GM19023 (cell line): ENCODE data around the gene ASB1.
"Not testable (repeated sequence)": the region's sequence is repeated elsewhere in the genome, so short reads cannot be mapped to it uniquely, and the experiment has no call there.

Source experiments
- ATAC-seq: cut with Tn5 transposase; IDR thresholded peaks from one replicate; pipeline ENCODE4 v1.9.1; 2021; ENCODE audit warnings: mild to moderate bottlenecking, moderate library complexity; ENCODE audit not compliant: unreplicated experiment

The ASB1 gene

DNA sequence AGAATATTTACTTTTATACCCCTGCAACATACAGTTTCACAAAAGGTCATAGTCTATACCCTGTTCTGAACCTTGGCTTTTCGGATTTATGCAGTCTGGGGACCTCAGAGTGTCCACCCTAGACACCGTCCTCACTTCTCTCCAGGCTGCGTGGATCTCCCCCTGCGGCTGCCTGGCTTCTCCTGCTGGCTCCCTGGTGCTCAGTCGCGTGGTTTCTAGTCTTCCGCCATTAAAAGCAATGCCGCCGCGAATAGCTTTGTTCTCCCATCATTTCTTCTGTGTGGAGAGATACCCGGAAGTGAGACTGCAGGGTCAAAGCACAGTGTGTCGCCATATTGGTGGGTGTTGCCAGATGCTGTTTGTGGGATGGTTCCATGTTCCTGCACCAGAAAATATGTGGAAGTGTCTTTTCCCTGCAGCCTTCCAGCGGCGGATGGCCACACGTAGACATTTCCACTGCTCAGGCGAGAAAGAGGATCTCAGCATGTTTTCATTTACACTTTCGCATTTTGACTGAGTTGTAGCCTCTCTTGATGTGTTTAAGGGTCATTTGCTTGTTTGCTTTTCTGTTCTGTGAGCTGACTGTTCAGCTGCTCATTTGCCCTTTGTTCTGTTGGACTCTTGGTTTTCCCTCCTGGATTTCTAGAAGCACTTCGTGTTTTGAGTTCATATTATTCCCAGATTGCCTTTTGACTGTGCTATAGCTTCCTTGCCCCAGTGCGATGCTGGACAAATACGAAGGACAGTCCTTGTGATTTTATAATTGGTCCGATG lies 22.9 kb upstream of the ASB1 start:
- no peak for ATAC-seq

DNA sequence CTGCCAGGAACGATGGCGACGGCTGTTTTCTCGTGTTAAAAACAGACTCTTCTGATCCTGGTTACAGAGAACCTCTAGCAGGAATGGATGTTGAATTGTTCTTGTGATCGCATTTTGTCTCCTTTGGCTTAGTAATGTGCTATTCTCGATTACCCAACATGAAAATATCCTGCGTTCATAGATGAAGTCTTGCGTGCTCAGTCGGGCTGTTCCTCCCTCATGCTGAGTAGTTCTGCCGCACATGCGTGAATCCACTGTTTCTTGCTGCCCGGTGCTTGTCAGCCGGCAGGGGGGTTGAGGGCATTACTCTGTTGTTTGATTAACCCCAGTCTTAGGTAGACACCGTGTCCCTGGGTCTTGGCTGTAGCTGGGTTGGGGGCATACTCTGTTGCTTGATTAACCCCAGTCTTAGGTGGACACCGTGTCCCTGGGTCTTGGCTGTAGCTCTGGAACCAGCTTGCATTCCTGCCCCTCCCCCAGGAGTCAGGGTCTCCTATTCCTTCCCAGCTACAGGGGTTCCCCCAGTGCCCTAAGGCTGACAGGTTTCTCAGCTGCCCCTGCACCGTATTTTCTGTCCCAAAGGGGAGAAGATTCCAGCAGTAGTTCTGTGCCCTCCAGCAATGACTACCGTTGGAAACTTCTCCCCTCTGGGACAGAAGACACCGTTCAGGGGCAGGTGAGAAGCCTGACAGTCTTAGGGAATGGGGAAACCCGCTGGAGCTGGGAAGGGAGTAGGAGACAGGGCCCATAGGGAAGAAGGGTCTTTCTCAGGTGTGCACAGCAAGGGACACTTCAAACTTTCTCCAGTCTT lies 22.1 kb upstream of the ASB1 start:
- no peak for ATAC-seq

DNA sequence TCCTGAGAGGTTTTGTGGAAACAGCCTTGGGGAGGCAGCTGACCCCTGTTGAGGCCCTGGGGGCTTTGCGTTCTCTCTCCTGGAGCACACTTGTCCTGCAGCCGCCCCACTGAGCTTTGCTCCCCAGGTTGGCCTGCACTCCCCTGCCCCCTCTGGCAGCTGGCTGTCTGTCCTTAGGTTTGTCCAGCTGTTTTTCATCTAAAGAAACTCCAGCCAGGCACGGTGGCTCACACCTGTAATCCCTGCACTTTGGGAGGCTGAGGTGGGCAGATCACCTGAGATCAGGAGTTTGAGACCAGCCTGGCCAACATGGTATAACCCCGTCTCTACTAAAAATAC lies 21.5 kb upstream of the ASB1 start:
- not testable (repeated sequence) for ATAC-seq

DNA sequence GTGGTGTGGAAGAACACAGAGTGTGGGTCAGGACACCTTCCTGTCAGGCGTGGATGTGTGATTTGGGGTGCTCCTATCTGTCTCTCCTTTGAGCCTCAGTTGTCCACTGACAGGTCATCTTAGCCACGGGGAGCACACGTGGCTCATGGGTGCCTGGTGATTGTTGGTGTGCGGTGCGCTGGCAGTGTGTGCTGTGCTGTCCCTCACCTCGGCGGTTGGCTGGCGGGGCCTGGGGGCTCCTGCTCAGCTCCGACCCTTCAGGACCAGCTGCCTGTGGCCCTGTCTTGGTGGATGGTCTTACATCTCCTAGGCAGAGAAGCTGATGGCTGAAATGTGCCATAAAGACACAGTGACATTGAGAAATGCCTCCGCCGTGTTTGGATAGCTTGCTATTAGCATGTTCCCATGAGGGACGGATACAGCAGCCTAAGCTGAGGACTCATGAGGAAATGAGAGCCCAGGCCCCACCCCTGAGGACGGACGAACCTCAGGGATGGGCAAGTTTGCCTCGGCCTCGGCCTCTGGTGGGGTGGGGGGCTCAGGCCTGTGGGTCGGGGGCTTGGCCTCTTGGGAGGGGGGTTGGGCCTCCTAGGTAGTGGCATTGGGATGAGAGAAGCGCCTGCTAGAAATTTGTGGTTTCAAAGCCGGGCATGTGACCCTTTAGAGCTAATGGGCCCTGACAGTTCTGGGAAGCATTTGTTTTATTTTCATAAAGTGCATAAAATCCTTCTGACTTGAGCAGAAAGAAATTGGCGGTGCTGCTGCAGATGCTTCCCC lies 20.3 kb upstream of the ASB1 start:
- ATAC-seq: no peak

DNA sequence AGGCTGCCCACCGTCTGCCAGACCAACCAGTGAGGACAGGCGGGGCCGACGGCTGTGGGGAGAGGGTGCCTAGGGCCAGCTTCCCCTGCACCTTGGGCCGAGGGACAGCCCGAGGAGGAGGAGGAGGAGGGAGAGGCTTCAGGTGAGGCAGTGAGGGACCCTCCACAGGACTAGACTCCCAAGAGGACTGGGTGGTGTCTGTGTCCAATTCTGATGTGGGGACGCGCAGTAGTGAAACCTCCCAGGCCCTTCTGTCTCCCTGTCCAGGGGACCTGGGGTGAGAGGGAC lies 19.8 kb upstream of the ASB1 start:
- no peak for ATAC-seq

DNA sequence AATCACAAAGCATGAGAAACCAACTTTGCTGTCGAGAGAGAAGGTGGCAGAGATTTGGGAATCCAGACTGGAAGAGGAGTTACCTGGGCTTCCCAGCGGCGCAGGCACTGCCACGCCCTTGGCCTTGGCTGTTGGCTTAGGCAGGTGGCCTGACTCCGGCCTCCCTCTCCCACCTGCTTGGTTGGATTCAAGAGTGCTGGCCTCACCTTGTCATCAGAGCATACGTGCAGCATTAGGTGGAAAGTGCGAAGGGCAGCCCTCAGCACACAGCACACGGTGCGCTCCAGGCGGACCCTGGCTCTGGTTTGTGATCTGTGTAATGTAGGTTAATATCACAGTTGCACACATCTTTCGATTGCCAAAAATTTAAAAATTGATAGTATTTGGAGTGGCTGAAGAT lies 19.2 kb upstream of the ASB1 start:
- ATAC-seq: no peak

DNA sequence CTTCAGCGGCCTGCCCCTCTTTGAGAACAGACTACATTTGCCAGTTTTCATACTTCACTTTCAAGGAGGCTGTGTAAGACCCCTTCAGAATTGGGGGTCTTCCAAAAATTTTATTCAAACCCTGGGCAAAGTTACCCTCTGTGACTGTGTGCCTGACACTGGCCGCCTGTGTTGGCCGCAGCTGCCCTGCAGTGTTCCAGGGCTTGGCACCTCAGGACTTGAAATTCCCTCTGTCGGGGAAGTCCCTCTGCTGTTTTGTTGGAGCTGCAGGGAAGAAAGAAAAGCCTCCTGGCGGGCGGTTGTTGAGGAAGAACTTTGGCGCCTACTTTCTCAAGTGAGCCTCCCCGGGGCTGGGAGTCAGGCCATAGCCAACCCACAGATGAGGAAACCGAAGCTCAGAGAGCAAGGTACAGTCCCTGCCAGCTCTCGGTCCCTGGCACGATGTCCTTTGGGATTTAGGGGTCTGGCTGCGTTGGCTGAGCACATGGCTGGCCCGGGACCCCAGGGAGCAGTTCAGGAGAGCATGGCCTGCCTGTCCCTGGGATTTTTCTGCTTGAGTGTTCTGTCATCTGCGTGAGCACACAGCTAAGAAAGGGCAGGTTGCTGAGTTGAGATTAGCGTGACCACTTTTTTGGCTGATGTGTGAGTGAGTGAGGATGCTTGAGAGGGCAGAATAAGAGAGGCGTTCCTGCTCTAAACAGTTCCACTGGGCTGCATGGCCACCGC lies 17.9 kb upstream of the ASB1 start:
- ATAC-seq: no peak

DNA sequence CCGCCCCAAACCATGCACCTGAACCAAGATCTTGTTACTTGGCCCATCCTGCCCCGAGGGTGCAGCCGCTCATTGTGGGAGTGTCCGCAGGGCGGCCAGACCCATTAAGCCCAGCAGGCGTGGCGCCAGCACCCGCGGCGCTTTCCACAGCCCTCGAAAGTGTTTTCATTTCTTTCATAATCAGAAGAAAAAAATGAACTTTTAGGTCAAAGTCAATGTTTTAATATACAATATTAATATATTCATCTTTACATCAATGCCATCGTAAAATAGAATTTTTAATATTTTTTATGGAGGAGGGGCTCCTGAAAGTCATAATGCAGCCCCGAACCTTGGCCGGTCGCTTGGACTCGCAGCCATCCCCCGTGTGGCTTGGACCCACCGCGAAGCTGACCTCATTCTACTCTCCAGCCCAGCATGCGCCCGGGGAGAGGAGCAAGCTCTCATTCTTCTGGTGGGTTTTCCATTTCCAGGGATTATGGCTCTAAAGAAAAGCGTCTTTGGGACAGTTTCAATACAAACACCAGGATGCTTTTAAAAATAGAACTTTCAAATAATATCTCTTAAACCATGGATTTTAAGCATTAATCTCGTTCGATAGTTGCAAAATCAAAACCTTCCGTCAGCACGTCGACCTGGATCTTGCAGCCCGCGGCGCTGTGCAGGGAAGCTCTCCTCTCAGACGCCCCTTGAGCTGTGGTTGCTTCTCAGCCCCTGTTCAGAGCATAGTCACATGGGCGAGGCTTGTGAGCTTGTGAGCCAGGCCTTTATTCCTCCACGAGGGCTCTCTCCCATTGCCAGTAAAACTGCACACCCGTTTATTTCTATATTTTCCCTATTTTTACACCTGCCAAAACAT lies 17.2 kb upstream of the ASB1 start:
- ATAC-seq: no peak

DNA sequence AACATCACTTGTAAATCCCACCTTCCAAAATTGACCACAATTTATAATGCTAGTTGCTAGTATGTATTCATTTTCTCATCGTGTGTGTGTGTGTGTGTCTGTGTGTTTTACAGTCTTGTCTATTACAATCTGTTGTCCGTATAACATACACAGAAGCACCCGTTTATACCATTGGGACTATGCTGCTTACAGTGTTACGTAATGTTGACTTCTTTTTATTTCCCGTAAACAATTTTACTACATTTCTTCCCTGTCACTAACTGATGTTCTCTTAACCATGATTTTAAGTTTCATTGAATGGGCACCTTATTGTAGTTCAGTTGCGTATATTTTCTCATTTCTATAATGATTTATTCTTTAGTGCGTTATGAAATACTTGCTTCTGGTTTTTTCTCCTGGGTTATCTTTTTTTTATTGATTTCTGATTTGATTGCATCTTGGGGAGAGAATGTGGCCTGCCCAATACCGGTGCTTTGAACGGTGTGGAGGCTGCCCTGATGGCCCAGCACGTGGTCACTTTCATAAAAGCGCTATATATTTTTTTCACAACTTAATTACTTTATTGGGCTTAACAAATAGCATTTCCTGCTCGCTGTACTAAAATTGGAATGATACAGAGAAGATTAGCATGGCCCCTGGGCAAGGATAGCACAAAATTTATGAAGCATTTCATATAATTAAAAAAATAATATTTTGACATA lies 14.5 kb upstream of the ASB1 start:
- no peak for ATAC-seq

DNA sequence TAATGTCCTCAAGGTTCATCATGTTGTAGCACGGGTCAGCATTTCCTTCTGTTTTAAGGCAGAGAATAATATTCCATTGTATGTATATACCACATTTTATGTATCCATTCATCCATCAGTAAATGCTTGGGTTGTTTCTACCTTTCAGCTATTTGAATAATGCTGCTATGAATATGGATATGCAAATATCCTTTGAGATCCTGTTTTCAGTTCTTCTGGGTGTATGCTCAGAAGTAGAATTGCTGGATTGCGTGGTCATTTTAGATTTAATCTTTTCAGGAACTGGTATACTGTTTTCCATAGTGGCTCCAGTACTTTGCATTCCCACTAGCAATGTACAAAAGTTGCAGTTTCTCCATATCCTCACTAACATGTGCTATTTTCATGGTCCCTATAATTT lies 13.4 kb upstream of the ASB1 start:
- no peak for ATAC-seq

DNA sequence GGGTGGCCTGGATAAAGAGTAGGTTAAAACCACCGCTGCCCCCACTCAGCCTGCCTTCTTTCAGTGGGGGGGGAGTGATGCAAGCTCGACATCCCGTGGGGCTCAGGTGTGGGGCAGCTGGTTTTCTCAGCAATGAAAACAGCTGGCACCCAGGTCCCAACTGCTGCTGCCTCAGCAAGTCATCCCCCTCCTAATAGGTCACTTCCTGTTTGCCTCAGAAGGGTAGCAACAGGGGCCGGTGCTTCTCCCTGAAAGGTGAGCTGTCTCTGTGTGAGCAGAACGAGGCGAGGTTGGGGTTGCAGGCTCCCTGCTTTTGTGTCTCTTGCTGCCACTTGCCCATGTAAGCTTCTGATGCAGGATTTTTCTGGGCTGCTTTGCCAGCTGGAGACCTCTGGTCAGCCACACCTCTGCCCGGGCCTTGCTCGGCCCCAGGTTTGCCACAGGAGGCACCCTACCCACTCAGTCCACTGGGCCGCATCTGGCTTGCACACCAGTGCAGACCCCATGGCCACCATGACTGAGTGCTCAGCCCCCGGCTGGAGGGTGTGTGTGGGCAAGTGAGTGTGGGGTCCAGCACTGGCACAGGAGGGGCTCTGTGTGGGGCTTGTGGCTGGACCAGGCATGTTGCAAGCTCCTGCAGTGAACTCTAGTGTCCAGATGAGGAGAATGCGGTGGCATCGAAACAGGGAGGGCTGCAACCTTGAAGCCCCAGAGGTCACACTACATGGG lies 11.5 kb upstream of the ASB1 start:
- no peak for ATAC-seq

DNA sequence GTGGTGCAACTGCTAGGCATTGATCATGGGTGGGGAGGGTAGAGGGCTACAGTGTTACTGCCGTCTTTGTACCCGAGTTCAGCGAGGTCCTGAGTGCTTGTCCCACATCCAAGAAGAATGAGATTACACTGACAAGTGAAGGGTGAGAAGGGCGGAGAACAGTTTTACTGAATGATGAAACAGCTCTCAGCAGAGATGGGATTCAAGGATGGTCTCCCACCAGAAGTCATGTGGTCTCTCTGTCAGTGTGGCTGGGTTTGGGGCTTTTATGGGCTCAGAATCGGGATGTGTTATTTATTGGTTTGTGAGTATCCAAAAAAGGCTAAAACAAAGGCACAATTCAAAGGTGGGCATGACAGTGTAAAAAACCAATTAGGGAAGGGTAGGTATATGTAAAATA lies 10.8 kb upstream of the ASB1 start:
- ATAC-seq: no peak

DNA sequence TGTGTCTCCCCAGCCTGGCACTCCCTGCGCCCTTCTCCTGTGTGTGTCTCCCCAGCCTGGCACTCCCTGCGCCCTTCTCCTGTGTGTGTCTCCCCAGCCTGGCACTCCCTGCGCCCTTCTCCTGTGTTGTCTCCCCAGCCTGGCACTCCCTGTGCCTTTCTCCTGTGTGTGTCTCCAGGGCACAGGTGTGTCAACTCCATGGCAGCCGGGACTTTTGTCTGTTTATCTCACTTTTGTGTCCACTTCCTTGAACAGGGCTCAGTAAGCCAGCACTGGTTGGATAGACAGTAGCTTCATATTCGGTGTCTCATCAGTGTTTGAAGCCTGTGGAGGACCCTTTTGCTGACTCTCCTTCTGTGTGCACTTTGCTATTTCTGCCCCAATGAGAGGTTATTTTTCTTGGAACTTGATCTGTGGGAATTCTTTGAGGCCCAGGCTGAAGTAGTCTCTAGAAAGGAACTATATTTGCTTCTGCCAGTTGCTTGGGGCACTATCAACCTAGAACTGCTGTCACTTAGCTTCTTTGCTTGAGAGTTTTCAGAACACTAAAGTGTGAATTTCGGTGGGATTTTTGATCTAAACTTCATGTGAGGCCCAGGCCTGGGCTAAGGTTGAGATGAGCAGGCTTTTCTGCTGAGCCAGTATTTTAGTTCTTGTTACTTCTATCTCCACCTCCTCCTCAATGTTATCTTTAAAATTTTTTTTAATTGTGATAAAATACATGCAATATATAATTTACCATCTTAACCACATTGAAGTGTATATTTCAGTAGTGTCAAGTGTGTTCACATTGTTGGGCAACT lies 8.3 kb upstream of the ASB1 start:
- ATAC-seq: no peak

DNA sequence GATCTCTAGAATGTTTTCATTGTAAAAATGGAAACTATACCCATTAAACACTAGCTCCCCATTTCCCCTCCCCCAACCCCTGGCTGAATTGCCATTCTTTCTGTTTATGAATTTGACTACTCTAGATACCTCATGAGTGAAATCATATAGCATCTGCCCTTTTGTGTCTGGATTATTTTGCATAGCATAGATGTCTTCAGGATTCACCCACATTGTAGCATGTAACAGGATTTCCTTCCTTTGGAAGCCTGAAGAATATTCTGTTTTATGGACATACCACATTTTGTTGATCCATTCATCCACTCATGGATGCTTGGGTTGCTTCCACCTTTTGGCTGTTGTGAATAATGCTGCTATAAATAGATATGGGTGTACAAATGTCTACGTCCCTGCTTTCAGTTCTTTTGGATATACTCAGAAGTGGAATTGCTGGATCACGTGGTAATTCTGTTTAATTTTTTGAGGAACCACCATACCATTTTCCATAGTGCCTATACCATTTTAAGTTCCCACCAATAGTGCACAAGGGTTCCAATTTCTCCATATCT lies 7.7 kb upstream of the ASB1 start:
- no peak for ATAC-seq

DNA sequence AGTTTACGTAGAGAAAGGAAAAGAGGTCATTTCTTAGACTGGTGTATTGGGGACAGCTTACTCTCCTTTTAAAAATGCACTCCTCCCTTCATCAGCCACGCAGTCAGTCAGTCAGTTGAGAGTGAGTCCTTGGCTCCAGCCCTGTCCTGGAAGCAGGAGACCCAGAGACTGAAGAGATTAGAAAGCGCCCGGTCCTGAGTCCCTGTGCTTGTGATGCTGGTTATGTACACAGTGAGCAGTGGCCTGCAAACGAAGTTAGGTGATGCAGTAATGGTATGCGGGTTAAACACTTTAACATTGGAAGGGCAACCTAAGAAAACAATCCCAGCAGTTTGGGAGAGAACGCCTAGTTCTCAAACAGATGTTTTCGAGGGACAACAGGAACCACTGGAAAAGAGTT lies 6.3 kb upstream of the ASB1 start:
- ATAC-seq: no peak

DNA sequence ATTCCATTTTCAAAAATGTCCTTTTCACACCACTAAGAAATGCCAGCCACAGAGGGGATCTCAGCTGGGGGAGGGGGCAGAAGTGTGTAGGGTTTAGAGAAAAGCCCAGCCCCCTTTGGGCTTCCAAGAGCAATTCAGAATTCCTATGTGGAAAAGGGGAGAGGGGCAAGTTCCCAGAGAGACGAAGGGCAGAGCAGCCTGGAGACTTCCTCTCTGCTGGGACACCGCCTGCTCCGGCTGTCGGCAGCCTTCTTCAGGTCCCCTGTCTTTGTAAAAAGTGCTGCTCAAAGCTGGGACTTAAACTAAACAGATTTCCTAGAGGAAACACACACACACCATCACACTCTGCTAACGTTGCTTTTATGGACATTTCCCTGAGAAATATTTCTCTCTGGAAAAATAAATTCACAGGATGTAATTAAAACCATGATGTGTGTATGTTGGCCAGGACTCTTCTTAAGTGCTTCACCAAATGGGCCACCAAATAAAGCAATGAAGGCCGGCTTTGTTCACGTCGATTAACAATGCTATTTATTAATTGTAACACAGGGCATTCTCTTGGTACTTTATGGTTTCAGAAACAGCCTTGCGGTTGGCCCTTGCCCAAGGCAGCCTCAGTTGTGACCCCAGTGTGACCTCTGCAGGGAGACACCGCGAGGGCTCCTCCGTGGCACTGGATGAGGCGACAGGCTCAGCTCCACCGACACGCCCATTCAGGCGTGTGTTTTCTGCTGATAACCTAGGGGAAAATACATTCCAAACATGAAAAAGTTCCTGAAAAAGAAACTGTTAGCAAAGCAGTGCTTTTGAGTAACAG lies 5.6 kb upstream of the ASB1 start:
- ATAC-seq: no peak

DNA sequence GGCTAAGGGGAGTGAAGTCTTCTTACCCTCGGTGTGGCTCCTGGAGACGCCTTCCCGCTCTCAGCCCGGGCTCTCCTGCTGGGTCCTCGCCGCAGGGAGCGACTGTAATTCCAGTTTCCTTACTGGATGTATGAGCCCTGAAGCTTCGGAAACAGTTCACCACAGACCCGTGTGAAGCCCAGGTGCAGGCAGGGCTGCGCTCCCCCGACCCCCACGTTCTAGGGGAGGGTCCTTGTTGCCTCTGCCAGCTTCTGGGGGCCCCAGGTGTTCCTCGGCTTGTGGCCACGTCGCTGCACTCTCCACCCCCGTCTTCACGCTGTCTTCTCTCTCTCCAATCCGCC lies 5.1 kb upstream of the ASB1 start:
- no peak for ATAC-seq
